K562 (cell line): ENCODE measurements around the gene MTRFR. TPM values are rescaled to one million over a fixed set of nuclear protein-coding genes. Genes with fewer than 3 reads are reported as not detected.
A peak's percentile ranks its signal among the peaks of the same experiment; 100 is the strongest.

Source experiments
- CGGBP1 ChIP-seq: fragments of 250-450 bp; sonication (Bioruptor Pico); IDR thresholded peaks from 2 replicates; pipeline ENCODE4 v1.9.0; 2021; ENCODE audit warnings: mild to moderate bottlenecking
- FIP1L1 ChIP-seq: fragments of 200-400 bp; formaldehyde crosslinking; IDR thresholded peaks from 2 replicates; pipeline ENCODE4 v1.6.1; 2018; ENCODE audit warnings: mild to moderate bottlenecking, low read depth, low read length; ENCODE audit not compliant: poor library complexity, severe bottlenecking
- FOXK2 ChIP-seq, 2 experiments: fragments of 450-650 bp; IDR thresholded peaks in 1 of 2; conservative IDR thresholded peaks in 1 of 2; 2 replicates each; pipeline ENCODE4 v1.6.1; 2016; ENCODE audit warnings: low read depth in 2 of 2, mild to moderate bottlenecking in 1 of 2
- KLF1 ChIP-seq: fragments of 450-650 bp; IDR thresholded peaks from 2 replicates; pipeline ENCODE4 v1.6.1; 2016; ENCODE audit warnings: missing genetic modification characterization, missing compliant biosample characterization
- NRF1 ChIP-seq, 2 experiments: fragments of 450-650 bp; IDR thresholded peaks in 1 of 2; conservative IDR thresholded peaks in 1 of 2; 2 replicates each; pipeline ENCODE4 v1.6.1; 2014; ENCODE audit warnings: mild to moderate bottlenecking in 2 of 2
- PHF21A ChIP-seq: fragments of 450-650 bp; IDR thresholded peaks from 2 replicates; pipeline ENCODE4 v1.6.1; 2017; ENCODE audit warnings: low read depth, borderline replicate concordance
- RBM39 ChIP-seq: fragments of 200-400 bp; formaldehyde crosslinking; optimal IDR thresholded peaks from 2 replicates; pipeline ENCODE3; 2018; ENCODE audit warnings: low read depth, low read length
- RNF219 ChIP-seq: fragments of 250-450 bp; sonication (Bioruptor Pico); IDR thresholded peaks from 2 replicates; pipeline ENCODE4 v1.5.0; 2022; ENCODE audit warnings: mild to moderate bottlenecking
- ZBTB5 ChIP-seq: fragments of 450-650 bp; IDR thresholded peaks from 2 replicates; pipeline ENCODE4 v1.6.1; 2017; ENCODE audit warnings: antibody characterized with exemption
- ZNF561 ChIP-seq: fragments of 450-650 bp; formaldehyde crosslinking; conservative IDR thresholded peaks from 2 replicates; pipeline ENCODE4 v1.4.0; 2020; ENCODE audit warnings: mild to moderate bottlenecking, moderate library complexity
- polyA plus RNA-seq, 8 experiments: library from polyadenylated mRNA; depleted of rRNA in 4 of 8; stranded (reverse) in 5 of 8; unstranded in 3 of 8; fragments of >200 nt; fragmentation: Nextera tagmentation in 2 of 8; fragmentation: Illumina TruSeq in 1 of 8; extraction: Ambion mirVana in 2 of 8; extraction: Trizol in 1 of 8; gene quantifications; 2 replicates each; pipeline versions ENCODE4 v1.2.1 to v1.2.3, GENCODE V29; 2011 to 2014; ENCODE audit warnings: inconsistent platforms in 1 of 8, missing spikeins in 1 of 8
- total RNA-seq, 7 experiments: library from RNA; depleted of rRNA in 6 of 7; stranded (reverse); fragments of >200 nt in 6 of 7; fragmentation: Illumina TruSeq in 2 of 7; extraction: Trizol in 2 of 7; gene quantifications; 2 replicates each; pipeline versions ENCODE4 v1.2.1 to v1.2.3, GENCODE V29; 2011 to 2021; ENCODE audit warnings: low replicate concordance in 1 of 7
- TF ChIP-seq, protein P1 (sequence below): fragments of 250-450 bp; sonication (Bioruptor Pico); IDR thresholded peaks from 2 replicates; pipeline ENCODE4 v1.5.0; 2021; ENCODE audit warnings: mild to moderate bottlenecking, moderate library complexity
- TF ChIP-seq, protein P2 (sequence below), 2 experiments: IDR thresholded peaks; 2 replicates each; pipeline ENCODE4 v1.6.1; 2011; ENCODE audit warnings: borderline replicate concordance in 1 of 2, control low read depth in 1 of 2, low read depth in 1 of 2, low read length in 1 of 2, mild to moderate bottlenecking in 1 of 2, mixed read lengths in 1 of 2, moderate library complexity in 1 of 2; ENCODE audit not compliant: insufficient read depth in 1 of 2, insufficient read length in 1 of 2, poor library complexity in 1 of 2, severe bottlenecking in 1 of 2; ENCODE audit errors: extremely low read depth in 1 of 2
- TF ChIP-seq, protein P3 (sequence below): sonication (generic); formaldehyde crosslinking; IDR thresholded peaks from 2 replicates; pipeline ENCODE4 v1.8.0; 2022; ENCODE audit warnings: mild to moderate bottlenecking, missing genetic modification reagents, borderline replicate concordance

The MTRFR gene
- total and polyA plus RNA-seq, 9 of the 15 experiments (the other 6 are each of a cell fraction or from before 2014, with no cell fraction given) = 16.7 to 55.6 (median 34.7) TPM

- TF ChIP-seq ZBTB5 (no peak), FOXK2 (conservative IDR thresholded peaks at IDR 0.05 in 1 of 2, IDR thresholded peaks at IDR 0.05 in 1 of 2; ENCODE audit: low read depth in 2 of 2) (no peak), RBM39 (no peak), KLF1 (tag) (no peak), NRF1 (conservative IDR thresholded peaks at IDR 0.05 in 1 of 2, IDR thresholded peaks at IDR 0.05 in 1 of 2) (0 out of 4 replicates have a peak, but pooled peaks of 1 of the 2 experiments have one; percentile 8), PHF21A (no peak), ZNF561 (CRISPR knock-in tag) (no peak), FIP1L1 (no peak), RNF219 (CRISPR knock-in tag) (no peak), CGGBP1 (CRISPR knock-in tag) (no peak)
- TF ChIP-seq, protein P1, sequence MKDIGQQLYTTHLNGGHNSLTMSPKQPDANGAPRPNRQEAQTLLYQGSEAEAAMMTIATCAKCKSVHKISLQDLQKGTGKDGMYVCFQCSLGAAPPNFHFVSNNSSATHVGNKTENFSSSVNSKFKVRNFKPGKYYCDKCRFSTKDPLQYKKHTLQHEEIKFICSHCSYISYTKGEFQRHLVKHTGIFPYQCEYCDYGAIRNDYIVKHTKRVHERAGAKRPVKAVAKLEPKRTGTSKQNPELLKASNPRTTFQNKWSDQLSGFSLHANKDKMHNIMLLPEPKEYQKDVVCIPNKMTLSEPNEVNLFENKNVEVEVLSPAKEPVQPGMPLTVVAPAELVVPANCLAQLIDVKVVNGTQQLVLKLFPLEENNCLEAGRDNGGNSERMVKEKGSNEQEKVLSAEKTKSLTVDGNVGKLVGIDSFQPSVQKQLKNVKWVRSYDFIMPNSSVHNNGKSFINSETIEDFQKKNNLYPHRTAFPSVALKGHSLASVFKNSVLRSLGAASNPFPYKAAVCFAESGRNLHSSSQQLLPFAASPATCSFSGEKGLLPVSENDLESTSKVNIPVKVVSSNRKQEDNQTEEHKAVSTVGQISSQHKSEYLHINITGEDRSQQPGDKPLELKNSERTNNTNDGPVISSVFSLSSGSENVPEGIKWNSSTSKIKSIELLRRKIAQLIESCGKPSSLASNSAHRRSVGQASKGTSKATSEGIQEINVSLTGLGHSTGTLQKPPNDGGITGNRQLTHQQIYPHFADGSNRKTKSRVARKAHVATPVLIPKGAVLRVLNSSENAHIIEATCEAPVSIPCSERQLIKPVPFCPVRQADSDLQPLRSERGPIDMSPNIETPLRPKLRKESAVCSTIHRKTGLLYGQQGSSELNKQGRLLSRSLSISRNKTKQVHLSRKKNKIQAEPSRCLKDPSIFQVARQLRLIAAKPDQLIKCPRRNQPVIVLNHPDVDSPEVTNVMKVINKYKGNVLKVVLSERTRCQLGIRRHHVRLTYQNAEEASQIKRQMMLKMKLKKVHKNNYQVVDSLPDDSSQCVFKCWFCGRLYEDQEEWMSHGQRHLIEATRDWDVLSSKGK (CRISPR knock-in tag) = no peak
- TF ChIP-seq, protein P2, sequence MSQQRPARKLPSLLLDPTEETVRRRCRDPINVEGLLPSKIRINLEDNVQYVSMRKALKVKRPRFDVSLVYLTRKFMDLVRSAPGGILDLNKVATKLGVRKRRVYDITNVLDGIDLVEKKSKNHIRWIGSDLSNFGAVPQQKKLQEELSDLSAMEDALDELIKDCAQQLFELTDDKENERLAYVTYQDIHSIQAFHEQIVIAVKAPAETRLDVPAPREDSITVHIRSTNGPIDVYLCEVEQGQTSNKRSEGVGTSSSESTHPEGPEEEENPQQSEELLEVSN (IDR thresholded peaks at IDR 0.05; ENCODE audit: borderline replicate concordance in 1 of 2, extremely low read depth in 1 of 2, insufficient read depth in 1 of 2, insufficient read length in 1 of 2, low read depth in 1 of 2, low read length in 1 of 2, poor library complexity in 1 of 2, severe bottlenecking in 1 of 2) = peak; percentile 8 to 23
- TF ChIP-seq, protein P3, sequence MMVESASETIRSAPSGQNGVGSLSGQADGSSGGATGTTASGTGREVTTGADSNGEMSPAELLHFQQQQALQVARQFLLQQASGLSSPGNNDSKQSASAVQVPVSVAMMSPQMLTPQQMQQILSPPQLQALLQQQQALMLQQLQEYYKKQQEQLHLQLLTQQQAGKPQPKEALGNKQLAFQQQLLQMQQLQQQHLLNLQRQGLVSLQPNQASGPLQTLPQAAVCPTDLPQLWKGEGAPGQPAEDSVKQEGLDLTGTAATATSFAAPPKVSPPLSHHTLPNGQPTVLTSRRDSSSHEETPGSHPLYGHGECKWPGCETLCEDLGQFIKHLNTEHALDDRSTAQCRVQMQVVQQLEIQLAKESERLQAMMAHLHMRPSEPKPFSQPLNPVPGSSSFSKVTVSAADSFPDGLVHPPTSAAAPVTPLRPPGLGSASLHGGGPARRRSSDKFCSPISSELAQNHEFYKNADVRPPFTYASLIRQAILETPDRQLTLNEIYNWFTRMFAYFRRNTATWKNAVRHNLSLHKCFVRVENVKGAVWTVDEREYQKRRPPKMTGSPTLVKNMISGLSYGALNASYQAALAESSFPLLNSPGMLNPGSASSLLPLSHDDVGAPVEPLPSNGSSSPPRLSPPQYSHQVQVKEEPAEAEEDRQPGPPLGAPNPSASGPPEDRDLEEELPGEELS = peak; percentile 45; the same call in 1 of the 2 replicates
These were observed 37.2 kb downstream of the MTRFR start (continued) for GRCh38 chr12:123270214-123271000.
